ENCODE results near the gene CLCN3. TPM values are rescaled to one million over a fixed set of nuclear protein-coding genes. Genes with fewer than 3 reads are reported as not detected.

CLCN3 gene
- total RNA-seq, 3 donors from 2014 or later (not counting 1 experiment from before 2014, with no cell fraction given) = 20.7 to 26.0 (median 21.0) TPM

GRCh38 chr4:169619518-169619957 is 840 bp upstream of the CLCN3 start:
- ATAC-seq = peak; percentile 27 to 55 (median 30)
- Histone ChIP-seq H3K27me3 (ENCODE audit: control insufficient read depth, insufficient read depth, low read length) (no peaks in the 10 kb centered on the region), H3K4me3 (ENCODE audit: low read length) (peak overlapping the region; percentile 63), H3K9me3 (ENCODE audit: control insufficient read depth, insufficient read depth, low read length) (no peaks in the 10 kb centered on the region), H3K27ac (ENCODE audit: low read length) (peak overlapping the region; percentile 97), H3K36me3 (ENCODE audit: control insufficient read depth, insufficient read depth, low read length) (no peaks in the 10 kb centered on the region), H3K4me1 (ENCODE audit: control insufficient read depth, insufficient read depth, low read length) (peaks cover 9% of the 10 kb centered on the region)
- peak overlapping the region; percentile 95 for H3K4me3 Mint-ChIP-seq
- H3K27ac Mint-ChIP-seq = peak overlapping the region; percentile 99 to 100
- peak; percentile 43 to 83 for DNase-seq
- no peaks in the 10 kb centered on the region for H3K36me3 Mint-ChIP-seq
- intact Hi-C loops (cut with micrococcal nuclease) = no loop called here
- no peaks in the 10 kb centered on the region for H3K27me3 Mint-ChIP-seq (ENCODE audit: low read depth in 2 of 2)
- TF ChIP-seq, protein P1, sequence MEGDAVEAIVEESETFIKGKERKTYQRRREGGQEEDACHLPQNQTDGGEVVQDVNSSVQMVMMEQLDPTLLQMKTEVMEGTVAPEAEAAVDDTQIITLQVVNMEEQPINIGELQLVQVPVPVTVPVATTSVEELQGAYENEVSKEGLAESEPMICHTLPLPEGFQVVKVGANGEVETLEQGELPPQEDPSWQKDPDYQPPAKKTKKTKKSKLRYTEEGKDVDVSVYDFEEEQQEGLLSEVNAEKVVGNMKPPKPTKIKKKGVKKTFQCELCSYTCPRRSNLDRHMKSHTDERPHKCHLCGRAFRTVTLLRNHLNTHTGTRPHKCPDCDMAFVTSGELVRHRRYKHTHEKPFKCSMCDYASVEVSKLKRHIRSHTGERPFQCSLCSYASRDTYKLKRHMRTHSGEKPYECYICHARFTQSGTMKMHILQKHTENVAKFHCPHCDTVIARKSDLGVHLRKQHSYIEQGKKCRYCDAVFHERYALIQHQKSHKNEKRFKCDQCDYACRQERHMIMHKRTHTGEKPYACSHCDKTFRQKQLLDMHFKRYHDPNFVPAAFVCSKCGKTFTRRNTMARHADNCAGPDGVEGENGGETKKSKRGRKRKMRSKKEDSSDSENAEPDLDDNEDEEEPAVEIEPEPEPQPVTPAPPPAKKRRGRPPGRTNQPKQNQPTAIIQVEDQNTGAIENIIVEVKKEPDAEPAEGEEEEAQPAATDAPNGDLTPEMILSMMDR (IDR thresholded peaks at IDR 0.05) = peak; percentile 67
- no peaks in the 10 kb centered on the region for H3K9me3 Mint-ChIP-seq
- 0% methylated on average over 9 of the region's 12 CpGs for WGBS (ENCODE audit: insufficient coverage)
- H3K4me1 Mint-ChIP-seq = peaks cover 50 to 55% of the 10 kb centered on the region in 2 donors

DNA sequence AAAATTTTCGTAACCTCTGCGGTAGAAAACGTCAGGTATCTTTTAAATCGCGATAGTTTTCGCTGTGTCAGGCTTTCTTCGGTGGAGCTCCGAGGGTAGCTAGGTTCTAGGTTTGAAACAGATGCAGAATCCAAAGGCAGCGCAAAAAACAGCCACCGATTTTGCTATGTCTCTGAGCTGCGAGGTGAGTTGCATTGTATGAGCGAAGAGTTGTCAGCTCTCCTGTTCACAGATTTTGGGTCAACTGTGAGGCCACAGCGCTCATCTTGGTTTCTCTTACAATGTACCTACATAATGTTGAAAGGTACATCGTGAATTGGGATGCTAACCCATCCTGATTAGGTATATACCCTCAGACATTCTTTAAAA is 486 bp downstream of the CLCN3 start:
- TF ChIP-seq, protein P1 (IDR thresholded peaks at IDR 0.05) = no peak
- Histone ChIP-seq H3K4me3 (ENCODE audit: low read length) (peak overlapping the region; percentile 63), H3K9me3 (ENCODE audit: control insufficient read depth, insufficient read depth, low read length) (no peaks in the 10 kb centered on the region), H3K36me3 (ENCODE audit: control insufficient read depth, insufficient read depth, low read length) (no peaks in the 10 kb centered on the region), H3K4me1 (ENCODE audit: control insufficient read depth, insufficient read depth, low read length) (peaks cover 9% of the 10 kb centered on the region), H3K27me3 (ENCODE audit: control insufficient read depth, insufficient read depth, low read length) (no peaks in the 10 kb centered on the region), H3K27ac (ENCODE audit: low read length) (peak overlapping the region; percentile 97)
- Mint-ChIP-seq H3K4me1 (peaks cover 50 to 55% of the 10 kb centered on the region in 2 donors), H3K9me3 (no peaks in the 10 kb centered on the region), H3K27me3 (ENCODE audit: low read depth in 2 of 2) (no peaks in the 10 kb centered on the region), H3K4me3 (peak overlapping the region; percentile 95), H3K27ac (peak overlapping the region; percentile 99 to 100), H3K36me3 (no peaks in the 10 kb centered on the region)
- WGBS (ENCODE audit: insufficient coverage) = 0% methylated on average over 13 of the region's 14 CpGs
- ATAC-seq (no peak), DNase-seq (peak; percentile 40 to 64)
- intact Hi-C loops (cut with micrococcal nuclease) = loop anchor here (1.0 to 5.0 kb wide), 4 partner anchors 9 to 1140 kb away; partner anchors contain the start of genes DDX60L and NEK1

GRCh38 chr4:169621731-169622492 is 1.5 kb downstream of the CLCN3 start:
- H3K4me1 Mint-ChIP-seq = peaks cover 53 to 55% of the 10 kb centered on the region in 2 donors
- 5% methylated on average over 5 of the region's 6 CpGs for WGBS (ENCODE audit: insufficient coverage)
- no peaks in the 10 kb centered on the region for H3K36me3 Mint-ChIP-seq
- Histone ChIP-seq H3K4me1 (ENCODE audit: control insufficient read depth, insufficient read depth, low read length) (peaks cover 9% of the 10 kb centered on the region), H3K27me3 (ENCODE audit: control insufficient read depth, insufficient read depth, low read length) (no peaks in the 10 kb centered on the region), H3K9me3 (ENCODE audit: control insufficient read depth, insufficient read depth, low read length) (no peaks in the 10 kb centered on the region), H3K27ac (ENCODE audit: low read length) (peak overlapping the region; percentile 68), H3K4me3 (ENCODE audit: low read length) (no peak overlapping the region), H3K36me3 (ENCODE audit: control insufficient read depth, insufficient read depth, low read length) (no peaks in the 10 kb centered on the region)
- H3K27me3 Mint-ChIP-seq (ENCODE audit: low read depth in 2 of 2) = no peaks in the 10 kb centered on the region
- peak overlapping the region; percentile 99 to 100 for H3K27ac Mint-ChIP-seq
- peak in 1 of 2 donors; percentile 80 for DNase-seq
- H3K4me3 Mint-ChIP-seq = peak overlapping the region; percentile 95
- H3K9me3 Mint-ChIP-seq = no peaks in the 10 kb centered on the region
- TF ChIP-seq, protein P1 (IDR thresholded peaks at IDR 0.05) = no peak
- intact Hi-C loops (cut with micrococcal nuclease) = loop anchor here (2.0 to 5.0 kb wide), 2 partner anchors 605 to 1141 kb away; partner anchors contain the start of gene DDX60L
- ATAC-seq = peak in 2 of 3 donors; percentile 1 to 5
